ENCODE data around the gene ELMO1.

The ELMO1 gene

GRCh38 chr7:37476881-37477450, 28.3 kb upstream of the ELMO1 start:
- in situ Hi-C loops (cut with HindIII; ENCODE audit: low pct_ligation_motif_present, low pct_unique_long_range_greater_than_20kb, low sequenced_read_pairs), result no loop called here

GRCh38 chr7:37476428-37476827, 27.8 kb upstream of the ELMO1 start:
- no peak for DNase-seq

More at GRCh38 chr7:37476881-37477450, 28.3 kb upstream of the ELMO1 start:
- DNase-seq, result no peak

GRCh38 chr7:37475646-37476045, 27.0 kb upstream of the ELMO1 start:
- in situ Hi-C loops (cut with HindIII; ENCODE audit: low pct_ligation_motif_present, low pct_unique_long_range_greater_than_20kb, low sequenced_read_pairs), result no loop called here

More at GRCh38 chr7:37476428-37476827, 27.8 kb upstream of the ELMO1 start:
- in situ Hi-C loops (cut with HindIII; ENCODE audit: low pct_ligation_motif_present, low pct_unique_long_range_greater_than_20kb, low sequenced_read_pairs), result no loop called here

GRCh38 chr7:37471619-37472018, 23.0 kb upstream of the ELMO1 start:
- in situ Hi-C loops (cut with HindIII; ENCODE audit: low pct_ligation_motif_present, low pct_unique_long_range_greater_than_20kb, low sequenced_read_pairs), result no loop called here

More at GRCh38 chr7:37475646-37476045, 27.0 kb upstream of the ELMO1 start:
- no peak for DNase-seq

GRCh38 chr7:37467002-37467401, 18.3 kb upstream of the ELMO1 start:
- in situ Hi-C loops (cut with HindIII; ENCODE audit: low pct_ligation_motif_present, low pct_unique_long_range_greater_than_20kb, low sequenced_read_pairs), result no loop called here
- DNase-seq, result no peak

More at GRCh38 chr7:37471619-37472018, 23.0 kb upstream of the ELMO1 start:
- no peak for DNase-seq

- in situ Hi-C loops (cut with HindIII; ENCODE audit: low pct_ligation_motif_present, low pct_unique_long_range_greater_than_20kb, low sequenced_read_pairs), result no loop called here
- no peak for DNase-seq
Measured at GRCh38 chr7:37462138-37462537, 13.5 kb upstream of the ELMO1 start.

GRCh38 chr7:37455081-37455480, 6.4 kb upstream of the ELMO1 start:
- in situ Hi-C loops (cut with HindIII; ENCODE audit: low pct_ligation_motif_present, low pct_unique_long_range_greater_than_20kb, low sequenced_read_pairs), result no loop called here
- DNase-seq, result no peak

- in situ Hi-C loops (cut with HindIII; ENCODE audit: low pct_ligation_motif_present, low pct_unique_long_range_greater_than_20kb, low sequenced_read_pairs), result no loop called here
- DNase-seq, result no peak
Measured at GRCh38 chr7:37452346-37452745, 3.7 kb upstream of the ELMO1 start.

- DNase-seq, result no peak
- in situ Hi-C loops (cut with HindIII; ENCODE audit: low pct_ligation_motif_present, low pct_unique_long_range_greater_than_20kb, low sequenced_read_pairs), result no loop called here
Measured at GRCh38 chr7:37450035-37450434, 1.4 kb upstream of the ELMO1 start.

- no peak for DNase-seq
- in situ Hi-C loops (cut with HindIII; ENCODE audit: low pct_ligation_motif_present, low pct_unique_long_range_greater_than_20kb, low sequenced_read_pairs), result no loop called here
Measured at GRCh38 chr7:37449621-37450020, 957 bp upstream of the ELMO1 start.

- no peak for DNase-seq
- in situ Hi-C loops (cut with HindIII; ENCODE audit: low pct_ligation_motif_present, low pct_unique_long_range_greater_than_20kb, low sequenced_read_pairs), result no loop called here
Measured at GRCh38 chr7:37448011-37448635, 541 bp downstream of the ELMO1 start.

GRCh38 chr7:37446371-37446770, 2.3 kb downstream of the ELMO1 start:
- in situ Hi-C loops (cut with HindIII; ENCODE audit: low pct_ligation_motif_present, low pct_unique_long_range_greater_than_20kb, low sequenced_read_pairs), result no loop called here
- no peak for DNase-seq

- in situ Hi-C loops (cut with HindIII; ENCODE audit: low pct_ligation_motif_present, low pct_unique_long_range_greater_than_20kb, low sequenced_read_pairs), result no loop called here
- DNase-seq, result no peak
Measured at GRCh38 chr7:37445790-37446189, 2.9 kb downstream of the ELMO1 start.

GRCh38 chr7:37445064-37445723, 3.5 kb downstream of the ELMO1 start:
- in situ Hi-C loops (cut with HindIII; ENCODE audit: low pct_ligation_motif_present, low pct_unique_long_range_greater_than_20kb, low sequenced_read_pairs), result no loop called here
- no peak for DNase-seq

GRCh38 chr7:37443627-37444026, 5.0 kb downstream of the ELMO1 start:
- DNase-seq, result no peak
- in situ Hi-C loops (cut with HindIII; ENCODE audit: low pct_ligation_motif_present, low pct_unique_long_range_greater_than_20kb, low sequenced_read_pairs), result no loop called here

GRCh38 chr7:37442268-37442667, 6.4 kb downstream of the ELMO1 start:
- no peak for DNase-seq
- in situ Hi-C loops (cut with HindIII; ENCODE audit: low pct_ligation_motif_present, low pct_unique_long_range_greater_than_20kb, low sequenced_read_pairs), result no loop called here

GRCh38 chr7:37441816-37442215, 6.8 kb downstream of the ELMO1 start:
- in situ Hi-C loops (cut with HindIII; ENCODE audit: low pct_ligation_motif_present, low pct_unique_long_range_greater_than_20kb, low sequenced_read_pairs), result no loop called here

GRCh38 chr7:37441386-37441760, 7.3 kb downstream of the ELMO1 start:
- DNase-seq, result no peak
- in situ Hi-C loops (cut with HindIII; ENCODE audit: low pct_ligation_motif_present, low pct_unique_long_range_greater_than_20kb, low sequenced_read_pairs), result no loop called here

More at GRCh38 chr7:37441816-37442215, 6.8 kb downstream of the ELMO1 start:
- DNase-seq, result no peak

GRCh38 chr7:37440738-37441385, 7.8 kb downstream of the ELMO1 start:
- in situ Hi-C loops (cut with HindIII; ENCODE audit: low pct_ligation_motif_present, low pct_unique_long_range_greater_than_20kb, low sequenced_read_pairs), result no loop called here
- DNase-seq, result no peak

Measured in ACHN (cell line).